GM12874 (cell line): ENCODE data around the gene ZMIZ1.

Source experiments
- TF ChIP-seq, protein P1 (sequence below): IDR thresholded peaks from 2 replicates; pipeline ENCODE4 v1.5.1; 2011; ENCODE audit warnings: low read depth, mild to moderate bottlenecking, control low read depth, low read length, moderate library complexity; ENCODE audit not compliant: insufficient read depth

ZMIZ1 gene

DNA sequence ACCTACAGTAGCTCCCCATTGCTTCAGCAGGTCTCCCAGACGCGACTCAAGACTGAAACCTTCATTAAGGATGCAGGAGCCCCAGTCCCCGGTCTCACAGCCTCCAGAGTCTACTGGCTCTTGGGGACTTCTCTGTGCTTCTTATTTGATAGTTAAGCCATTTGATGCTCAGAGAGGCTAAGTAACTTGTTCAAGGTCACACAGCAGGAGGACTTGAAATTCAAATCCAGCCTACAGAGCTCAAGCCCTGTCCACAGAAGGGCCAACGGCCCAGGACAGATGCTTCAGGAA lies 21.2 kb upstream of the ZMIZ1 start:
- TF ChIP-seq, protein P1, sequence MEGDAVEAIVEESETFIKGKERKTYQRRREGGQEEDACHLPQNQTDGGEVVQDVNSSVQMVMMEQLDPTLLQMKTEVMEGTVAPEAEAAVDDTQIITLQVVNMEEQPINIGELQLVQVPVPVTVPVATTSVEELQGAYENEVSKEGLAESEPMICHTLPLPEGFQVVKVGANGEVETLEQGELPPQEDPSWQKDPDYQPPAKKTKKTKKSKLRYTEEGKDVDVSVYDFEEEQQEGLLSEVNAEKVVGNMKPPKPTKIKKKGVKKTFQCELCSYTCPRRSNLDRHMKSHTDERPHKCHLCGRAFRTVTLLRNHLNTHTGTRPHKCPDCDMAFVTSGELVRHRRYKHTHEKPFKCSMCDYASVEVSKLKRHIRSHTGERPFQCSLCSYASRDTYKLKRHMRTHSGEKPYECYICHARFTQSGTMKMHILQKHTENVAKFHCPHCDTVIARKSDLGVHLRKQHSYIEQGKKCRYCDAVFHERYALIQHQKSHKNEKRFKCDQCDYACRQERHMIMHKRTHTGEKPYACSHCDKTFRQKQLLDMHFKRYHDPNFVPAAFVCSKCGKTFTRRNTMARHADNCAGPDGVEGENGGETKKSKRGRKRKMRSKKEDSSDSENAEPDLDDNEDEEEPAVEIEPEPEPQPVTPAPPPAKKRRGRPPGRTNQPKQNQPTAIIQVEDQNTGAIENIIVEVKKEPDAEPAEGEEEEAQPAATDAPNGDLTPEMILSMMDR, result no peak

DNA sequence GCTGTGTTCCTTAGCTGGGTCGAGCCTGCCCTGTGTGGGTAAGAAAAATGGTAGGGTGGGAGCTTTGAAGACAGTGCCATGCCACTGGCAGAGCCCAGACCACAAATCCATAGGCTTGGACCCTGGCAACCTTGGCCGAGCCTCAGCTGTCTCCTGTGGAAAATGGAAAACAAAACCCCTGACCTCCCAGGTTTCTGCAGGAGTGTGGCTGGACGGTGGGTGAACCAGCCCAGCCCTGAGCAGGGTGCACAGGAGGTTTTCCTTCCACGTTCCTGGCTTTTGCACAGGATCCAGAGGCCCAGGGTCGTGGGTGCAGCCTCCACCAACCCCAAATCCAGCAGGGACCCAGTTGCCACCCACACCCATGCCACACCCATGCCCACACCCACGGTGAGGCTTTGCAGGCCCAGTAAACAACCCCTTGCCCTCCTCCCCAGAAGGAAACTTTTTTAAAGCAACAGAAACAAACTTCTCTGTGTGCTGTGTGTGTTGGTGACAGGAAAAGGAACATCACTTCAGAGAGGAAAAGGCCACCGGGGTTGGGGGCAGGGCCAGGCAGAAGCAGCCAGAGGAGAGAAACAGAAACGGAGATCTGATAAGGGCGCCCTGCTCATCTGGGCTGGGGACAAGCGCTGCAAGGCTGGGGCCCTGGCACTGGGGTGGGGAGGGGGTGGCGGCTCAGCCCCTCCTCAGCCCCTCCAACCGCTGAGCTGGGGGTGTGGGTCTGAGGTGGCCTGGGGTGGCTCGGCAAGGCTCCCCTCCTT lies 20.7 kb upstream of the ZMIZ1 start:
- TF ChIP-seq, protein P1, result no peak

DNA sequence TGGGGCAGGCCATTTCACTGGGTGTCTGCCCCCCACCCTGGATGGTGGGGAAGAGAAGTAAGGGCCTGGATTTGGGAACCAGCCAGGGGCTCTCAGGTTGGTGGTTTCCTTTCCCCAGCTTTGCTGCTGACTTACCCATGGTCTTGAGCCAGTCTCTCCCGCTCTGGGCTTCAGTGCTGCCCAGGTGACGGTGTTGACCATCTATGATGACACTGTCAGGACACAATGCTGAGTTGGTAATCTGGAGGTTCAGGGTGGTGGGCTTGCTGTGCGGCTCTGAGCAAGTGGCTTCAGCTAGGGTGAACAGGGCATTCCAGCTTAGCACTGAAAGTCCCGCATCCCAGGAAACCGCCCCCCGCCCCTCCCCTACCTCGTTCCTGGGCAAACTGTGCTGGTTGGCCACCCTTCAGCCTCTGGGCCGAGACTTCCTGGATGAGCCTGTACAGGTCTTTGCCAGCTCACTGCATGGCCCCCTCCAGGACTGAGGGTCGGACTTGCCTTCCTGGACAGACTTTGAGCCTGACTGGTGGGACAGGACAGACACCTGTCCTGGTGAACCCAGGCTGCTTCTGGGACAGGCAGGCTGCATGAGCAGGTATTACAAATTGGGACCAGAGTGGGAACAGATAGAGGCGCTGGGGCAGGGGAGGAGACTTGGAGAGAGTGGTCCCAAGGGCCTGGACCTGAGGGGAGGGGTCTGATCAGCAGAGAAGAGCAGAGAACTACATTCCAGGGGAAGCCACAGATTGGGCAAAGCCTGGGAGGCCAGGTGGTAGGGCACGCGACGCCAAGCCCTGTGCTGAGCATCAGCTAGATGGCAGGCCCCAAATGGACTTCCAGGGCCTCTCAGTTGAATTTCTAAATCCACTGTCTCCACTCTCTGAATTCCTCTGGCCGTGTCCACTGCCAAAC lies 19.9 kb upstream of the ZMIZ1 start:
- TF ChIP-seq, protein P1, result no peak

GRCh38 chr10:79049931-79050895 lies 18.6 kb upstream of the ZMIZ1 start:
- TF ChIP-seq, protein P1, result no peak

DNA sequence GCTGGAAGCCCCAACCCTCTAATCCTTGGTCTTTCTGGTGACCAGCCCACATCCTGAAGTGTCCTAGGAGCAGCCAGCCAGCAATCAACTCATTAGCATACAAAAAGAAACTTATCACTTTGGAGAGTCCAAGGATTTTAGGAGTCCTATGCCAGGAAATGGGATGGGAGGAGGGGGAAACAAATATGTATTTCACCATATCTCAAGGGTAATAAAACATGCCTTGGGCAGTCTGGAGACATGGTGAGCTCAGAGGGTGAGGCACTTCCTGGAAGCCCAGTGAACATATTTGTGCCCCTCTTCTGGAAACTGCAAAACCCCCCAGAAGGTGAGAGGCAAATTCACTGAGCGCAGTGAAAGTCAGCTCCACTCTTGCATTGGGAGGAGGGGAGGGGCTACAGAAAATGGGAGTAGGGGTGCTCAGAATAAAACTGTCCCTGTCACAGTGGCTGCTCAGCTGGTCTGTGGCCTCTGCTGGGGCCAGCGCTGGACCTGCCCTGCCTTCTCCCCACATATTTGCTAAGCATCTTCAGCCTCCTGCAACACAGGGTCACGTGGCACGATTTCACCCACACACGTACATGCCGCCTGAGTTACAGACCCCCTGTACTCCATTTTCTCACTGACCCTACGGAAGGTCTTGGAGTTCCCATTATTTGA lies 17.7 kb upstream of the ZMIZ1 start:
- TF ChIP-seq, protein P1, result no peak

GRCh38 chr10:79051766-79052165 lies 17.0 kb upstream of the ZMIZ1 start:
- TF ChIP-seq, protein P1, result no peak
